Stimulated activated CD8-positive, alpha-beta memory T cell treated with anti-CD3 and anti-CD28 coated beads, Interleukin-7, amount 100 ng/mL, for 4 hours (primary cell): Measurements from ENCODE around the gene CNOT11.
"Not testable (repeated sequence)": the region's sequence is repeated elsewhere in the genome, so short reads cannot be mapped to it uniquely, and the experiment has no call there.

Experiments used
- DNase-seq, 2 donors: peaks; one replicate each; pipeline ENCODE4 v3.0.0-alpha.2; 2020; ENCODE audit warnings: low read depth in 2 of 2

CNOT11 gene

DNA sequence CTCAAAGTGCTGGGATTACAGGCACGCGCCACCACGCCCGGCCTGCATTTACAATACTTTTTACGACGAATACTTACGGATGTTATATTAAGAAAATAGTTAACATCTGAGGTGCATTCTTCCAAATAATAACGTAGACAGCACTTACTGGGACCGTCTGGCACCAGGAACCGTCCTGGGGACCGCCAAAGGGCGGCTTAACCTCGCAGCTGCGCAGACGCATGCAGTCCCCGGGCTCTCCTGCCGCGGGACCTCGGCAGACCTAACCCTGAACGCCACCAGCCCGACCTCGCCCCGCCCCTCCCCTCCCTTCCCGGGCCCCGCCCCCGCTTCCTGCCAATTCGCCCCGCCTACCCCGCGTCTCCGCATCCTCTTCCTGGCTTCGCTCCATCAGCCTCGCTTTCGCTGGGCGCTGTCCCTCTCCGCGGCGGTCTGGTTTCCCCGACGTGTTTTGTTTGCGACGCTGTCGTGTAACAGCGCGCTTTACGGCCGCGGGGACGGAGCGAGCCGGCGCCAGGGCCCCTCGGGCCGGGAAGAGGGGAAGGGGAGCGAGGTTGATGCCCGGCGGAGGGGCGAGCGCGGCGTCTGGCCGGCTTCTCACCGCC, at the start of gene CNOT11:
Gene CNOT11 (plus strand): TSS at position 479 of the 605 bp plus-strand sequence. CDS start 79 bp downstream, at position 558.
- peak; percentile 98 for DNase-seq

DNA sequence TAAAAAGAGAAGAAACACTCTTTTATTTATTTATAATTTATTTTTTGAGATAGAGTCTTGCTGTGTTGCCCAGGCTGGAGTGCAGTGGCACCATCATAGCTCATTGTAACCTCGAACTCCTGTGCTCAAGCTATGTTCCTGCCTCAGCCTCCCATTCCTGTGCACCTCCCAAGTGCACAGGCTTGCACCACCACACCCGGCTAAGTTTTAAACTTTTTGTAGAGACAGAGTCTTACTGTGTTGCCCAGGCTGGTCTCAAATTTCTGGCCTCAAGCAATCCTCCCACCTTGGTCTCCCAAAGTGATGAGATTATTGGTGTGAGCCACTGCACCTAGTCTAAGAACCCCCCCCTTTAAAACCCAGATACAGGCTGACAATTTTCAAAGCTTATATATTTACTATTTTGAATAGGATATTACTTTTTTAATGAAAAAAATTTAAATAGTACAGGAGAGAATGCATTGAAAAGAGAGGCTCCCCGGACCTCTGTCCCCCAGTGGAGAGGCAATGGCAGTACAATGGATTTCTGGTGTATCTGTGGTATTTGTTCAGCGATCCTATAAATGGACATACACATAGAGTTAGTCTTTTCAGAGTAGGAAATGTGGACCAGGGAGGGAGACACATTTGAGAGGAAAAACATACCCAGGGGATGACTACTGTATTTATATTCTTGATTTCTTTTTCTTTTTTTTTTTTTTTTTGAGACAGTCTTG, 48.1 kb upstream of the CNOT11 start:
- DNase-seq, result no peak

DNA sequence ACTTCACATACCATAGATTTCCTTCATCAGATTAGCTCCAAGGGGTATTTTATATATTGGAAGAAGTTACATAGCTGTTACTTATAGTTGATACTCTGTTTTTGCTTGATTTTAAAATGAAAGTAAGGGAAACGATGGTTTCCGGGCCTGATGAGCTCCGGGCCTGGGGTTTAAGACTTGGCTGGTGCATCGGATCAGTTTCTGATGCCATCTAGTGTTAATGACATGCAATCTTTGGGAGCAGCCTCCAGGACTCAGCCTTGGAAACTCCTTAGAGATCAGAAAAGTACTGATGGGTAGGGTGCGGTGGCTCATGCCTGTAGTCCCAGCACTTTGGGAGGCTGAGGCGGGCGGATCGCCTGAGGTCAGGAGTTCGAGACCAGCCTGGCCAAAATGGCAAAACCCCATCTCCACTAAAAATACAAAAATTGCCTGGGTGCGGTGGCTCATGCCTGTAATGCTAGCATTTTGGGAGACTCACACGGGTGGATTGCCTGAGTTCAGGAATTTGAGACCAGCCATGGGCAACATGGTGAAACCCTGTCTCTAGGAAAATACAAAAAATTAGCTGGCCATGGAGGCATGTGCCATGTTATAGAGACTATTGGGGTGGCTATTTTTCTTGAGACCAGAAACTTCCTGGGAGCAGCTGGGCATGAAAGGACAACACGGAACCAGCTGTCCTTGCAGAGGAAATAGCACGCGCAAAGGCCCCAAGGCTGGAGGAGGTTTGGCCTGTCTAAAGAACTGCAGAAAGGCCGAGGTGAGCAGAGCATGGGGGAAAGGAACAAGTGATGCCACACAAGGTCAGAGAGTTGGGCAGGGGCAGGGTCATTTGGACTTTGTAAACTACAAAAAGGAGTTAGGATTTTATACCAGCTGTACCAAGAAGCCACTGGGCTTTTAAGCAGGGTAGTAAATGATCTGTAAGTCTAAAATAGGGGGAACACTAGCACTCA, 46.9 kb upstream of the CNOT11 start:
- DNase-seq, result no peak

DNA sequence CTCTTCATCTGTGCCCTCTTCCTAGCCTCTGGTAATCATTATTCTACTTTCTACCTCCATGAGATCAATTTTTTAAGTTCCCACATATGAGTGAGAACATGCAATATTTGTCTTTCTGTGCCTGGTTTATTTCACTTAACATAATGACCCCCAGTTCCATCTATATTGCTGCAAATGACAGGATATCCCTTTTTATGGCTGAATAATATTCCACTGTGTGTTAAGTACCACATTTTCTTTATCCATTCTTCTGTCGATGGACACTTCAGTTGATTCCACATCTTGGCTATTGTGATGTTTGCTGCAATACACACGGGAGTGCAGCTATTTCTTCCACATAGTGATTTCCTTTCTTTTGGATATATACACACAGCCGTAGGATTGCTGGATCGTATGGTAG, 43.9 kb upstream of the CNOT11 start:
- no peak for DNase-seq

GRCh38 chr2:101219246-101219645, 33.4 kb upstream of the CNOT11 start:
- no peak for DNase-seq

GRCh38 chr2:101220091-101220490, 32.6 kb upstream of the CNOT11 start:
- DNase-seq, result not testable (repeated sequence)

DNA sequence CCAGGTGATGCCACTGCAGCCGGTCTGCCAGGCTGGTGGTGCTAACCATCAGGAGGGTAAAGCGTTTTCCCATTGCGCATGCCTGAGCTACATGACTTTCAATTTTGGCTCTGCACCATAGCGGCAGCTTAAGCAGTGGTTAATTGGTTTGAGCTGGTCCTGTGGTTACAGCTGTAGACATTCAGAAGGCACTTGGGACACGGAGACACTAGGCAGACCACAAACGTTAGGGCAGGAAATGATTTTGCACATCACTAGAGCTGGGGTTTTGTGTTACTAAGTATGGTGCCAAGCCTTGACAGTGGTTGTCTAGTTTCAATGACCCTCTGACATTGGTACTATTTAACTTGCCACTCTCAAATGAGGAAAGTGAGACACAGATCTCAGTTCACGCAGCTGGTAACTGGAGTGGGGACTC, 28.9 kb upstream of the CNOT11 start:
- peak; percentile 33 to 38 for DNase-seq

GRCh38 chr2:101230541-101231001, 22.1 kb upstream of the CNOT11 start:
- DNase-seq, result no peak

DNA sequence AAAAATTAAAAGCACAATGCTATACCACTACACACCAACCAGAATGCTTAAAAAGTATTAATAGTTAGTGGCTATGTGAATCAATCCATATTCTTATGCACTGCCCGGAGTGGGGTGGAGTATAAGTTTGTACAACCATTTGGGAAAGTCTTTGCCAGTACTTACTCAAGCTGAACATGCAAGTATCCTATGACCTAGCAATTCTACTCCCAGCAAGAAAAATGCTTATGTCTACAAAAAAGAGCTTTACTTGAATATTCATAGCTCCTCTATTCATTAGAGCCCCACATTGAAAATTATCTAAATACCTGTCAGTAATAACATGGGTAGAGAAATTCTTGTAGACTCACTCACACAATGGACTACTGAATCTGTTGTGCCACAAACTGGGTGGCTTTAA, 21.4 kb upstream of the CNOT11 start:
- DNase-seq, result no peak

- DNase-seq, result no peak
Measured at GRCh38 chr2:101231937-101232730, 20.6 kb upstream of the CNOT11 start.

- no peak for DNase-seq
Measured at GRCh38 chr2:101232770-101233169, 19.9 kb upstream of the CNOT11 start.

DNA sequence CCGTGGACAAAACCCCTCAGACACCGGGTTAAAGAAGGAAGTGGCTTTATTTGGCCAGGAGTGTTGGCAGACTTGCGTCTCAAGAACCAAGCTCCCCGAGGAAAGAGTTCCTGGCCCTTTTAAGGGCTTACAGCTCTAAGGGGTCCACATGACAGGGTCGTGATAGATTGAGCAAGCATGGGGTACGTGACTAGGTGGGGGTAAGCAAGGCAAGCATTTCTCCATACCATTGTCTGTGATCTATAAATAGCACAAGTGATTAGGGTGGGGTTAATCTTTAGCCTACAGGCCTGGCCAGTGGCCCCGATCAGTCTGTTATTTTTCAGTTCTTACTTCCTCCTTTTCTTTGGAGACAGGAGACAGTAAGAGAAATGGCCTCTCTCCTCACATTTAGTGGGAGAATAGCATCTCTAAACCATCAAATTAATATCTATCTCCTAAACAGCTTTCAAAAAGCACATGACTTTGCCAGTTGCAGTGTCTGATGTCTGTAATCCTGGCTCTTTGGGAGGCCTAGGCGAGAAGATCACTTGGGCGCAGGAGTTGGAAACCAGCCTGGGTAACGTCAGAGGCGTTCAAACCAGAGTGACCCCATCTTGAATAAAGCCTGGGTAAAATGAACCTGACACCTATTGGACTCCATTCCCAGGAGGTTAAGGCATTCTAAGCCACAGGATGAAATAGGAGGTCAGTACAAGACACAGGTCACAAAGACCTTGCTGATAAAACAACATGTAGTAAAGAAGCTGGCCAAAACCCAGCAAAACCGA, 18.3 kb upstream of the CNOT11 start:
- no peak for DNase-seq

- not testable (repeated sequence) for DNase-seq
Measured at GRCh38 chr2:101235956-101236355, 16.7 kb upstream of the CNOT11 start.

- DNase-seq, result not testable (repeated sequence)
Measured at GRCh38 chr2:101237944-101238343, 14.7 kb upstream of the CNOT11 start.

DNA sequence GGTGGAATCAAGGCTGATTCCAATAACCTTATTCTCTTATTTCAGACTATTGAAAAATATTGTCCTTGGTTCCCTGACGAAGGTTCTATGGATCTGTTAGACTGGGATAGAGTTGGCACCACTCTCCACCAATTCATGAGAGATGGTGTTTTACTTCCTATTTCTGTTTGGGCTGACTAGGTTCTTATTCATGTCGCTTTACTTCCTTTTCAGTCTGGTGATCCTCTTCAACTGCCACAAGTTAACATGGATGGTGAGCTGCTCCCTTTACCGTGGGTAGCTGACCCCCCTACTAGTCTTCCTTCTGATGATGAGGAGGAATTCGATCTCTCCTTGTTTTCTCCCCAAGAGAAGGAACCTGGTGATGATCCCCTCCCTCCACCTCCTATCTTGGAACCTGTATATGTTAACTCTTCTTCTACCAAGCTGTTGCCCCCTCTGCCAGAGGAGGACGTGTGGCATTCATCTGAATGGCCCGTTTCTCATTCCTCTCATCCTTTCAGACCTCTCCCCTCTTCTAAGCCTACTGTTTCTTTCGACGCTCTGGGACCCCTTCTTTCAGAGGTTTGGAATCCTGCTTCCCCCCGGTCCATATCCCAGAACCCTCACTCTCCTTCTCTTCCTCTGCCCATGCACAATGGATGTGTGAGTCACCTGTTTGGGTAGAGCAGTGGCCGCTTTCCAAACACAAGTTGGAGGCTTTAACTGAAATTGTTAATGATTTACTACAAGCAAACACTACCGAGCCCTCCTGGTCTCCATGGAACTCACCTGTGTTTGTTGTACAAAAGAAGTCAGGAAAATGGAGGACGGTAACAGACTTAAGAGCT, 13.5 kb upstream of the CNOT11 start:
- DNase-seq, result no peak

DNA sequence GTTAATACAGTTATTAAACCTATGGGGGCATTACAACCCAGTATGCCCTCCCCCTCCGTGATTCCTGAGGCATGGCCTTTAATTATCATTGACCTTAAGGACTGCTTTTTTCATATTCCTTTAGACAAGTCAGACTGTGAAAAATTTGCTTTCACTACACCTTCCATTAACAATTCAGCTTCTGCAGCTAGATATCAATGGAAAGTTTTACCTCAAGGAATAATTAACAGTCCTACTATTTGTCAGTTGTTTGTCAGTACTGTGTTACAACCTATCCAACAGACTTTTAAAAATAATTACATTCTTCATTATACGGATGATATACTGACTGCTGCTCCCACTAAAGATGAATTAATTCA, 12.9 kb upstream of the CNOT11 start:
- not testable (repeated sequence) for DNase-seq

- not testable (repeated sequence) for DNase-seq
Measured at GRCh38 chr2:101240694-101241093, 12.0 kb upstream of the CNOT11 start.

GRCh38 chr2:101241158-101241557, 11.5 kb upstream of the CNOT11 start:
- DNase-seq, result no peak

DNA sequence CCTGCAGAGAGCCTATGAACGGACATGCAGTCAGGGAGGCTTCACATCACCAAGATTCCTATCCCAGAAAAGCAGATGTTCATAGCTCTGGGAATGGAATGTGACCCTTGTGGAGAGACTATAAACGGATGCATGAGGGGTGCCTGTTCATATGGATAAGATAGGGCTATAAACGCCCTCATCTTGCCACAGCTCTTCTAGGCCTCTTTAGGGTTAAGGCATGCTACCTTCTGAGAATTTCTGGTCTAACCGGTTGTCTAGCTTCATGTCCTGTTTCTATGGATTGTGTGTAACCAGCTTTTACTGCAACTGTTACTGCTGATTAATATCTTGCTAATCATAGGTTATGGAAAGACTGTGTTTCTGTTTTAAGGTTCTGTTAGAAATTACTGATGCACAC, 8.3 kb upstream of the CNOT11 start:
- not testable (repeated sequence) for DNase-seq

DNA sequence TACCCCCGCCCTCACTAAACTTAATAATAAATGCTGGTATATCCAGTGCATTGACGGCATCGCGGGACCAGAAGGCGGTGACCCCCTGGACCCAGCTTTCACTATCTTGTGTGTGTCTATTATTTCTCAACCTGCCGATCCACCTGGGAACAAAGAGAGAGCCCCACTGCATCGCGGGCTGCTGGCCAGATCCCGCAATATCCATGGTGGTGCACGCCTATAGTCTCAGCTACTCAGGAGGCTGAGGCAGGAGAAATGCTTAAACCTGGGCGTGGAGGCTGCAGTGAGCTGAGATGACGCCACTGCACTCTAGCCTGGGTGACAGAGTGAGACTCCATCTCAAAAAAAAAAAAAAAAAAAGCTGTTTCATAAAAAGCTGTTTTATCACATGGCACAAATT, 7.8 kb upstream of the CNOT11 start:
- DNase-seq, result not testable (repeated sequence)
